Peyer's patch (tissue), 4 donors: Measurements from ENCODE around the gene GRIK3.

Experiments
- POLR2A ChIP-seq, 2 donors: fragments of 450-650 bp; IDR thresholded peaks; one replicate each; pipeline ENCODE4 v1.5.1; 2017; ENCODE audit warnings: antibody characterized with exemption in 2 of 2, mild to moderate bottlenecking in 2 of 2, moderate library complexity in 2 of 2
- TF ChIP-seq, protein P1 (sequence below), 6 experiments: fragments of 450-650 bp in 4 of 6; fragments of 200-600 bp in 2 of 6; sonication (generic) in 1 of 6; IDR thresholded peaks; one replicate each; pipeline ENCODE4 v1.5.1; 2017 to 2019; ENCODE audit warnings: antibody characterized with exemption in 6 of 6, mild to moderate bottlenecking in 3 of 6, moderate library complexity in 1 of 6

DNA sequence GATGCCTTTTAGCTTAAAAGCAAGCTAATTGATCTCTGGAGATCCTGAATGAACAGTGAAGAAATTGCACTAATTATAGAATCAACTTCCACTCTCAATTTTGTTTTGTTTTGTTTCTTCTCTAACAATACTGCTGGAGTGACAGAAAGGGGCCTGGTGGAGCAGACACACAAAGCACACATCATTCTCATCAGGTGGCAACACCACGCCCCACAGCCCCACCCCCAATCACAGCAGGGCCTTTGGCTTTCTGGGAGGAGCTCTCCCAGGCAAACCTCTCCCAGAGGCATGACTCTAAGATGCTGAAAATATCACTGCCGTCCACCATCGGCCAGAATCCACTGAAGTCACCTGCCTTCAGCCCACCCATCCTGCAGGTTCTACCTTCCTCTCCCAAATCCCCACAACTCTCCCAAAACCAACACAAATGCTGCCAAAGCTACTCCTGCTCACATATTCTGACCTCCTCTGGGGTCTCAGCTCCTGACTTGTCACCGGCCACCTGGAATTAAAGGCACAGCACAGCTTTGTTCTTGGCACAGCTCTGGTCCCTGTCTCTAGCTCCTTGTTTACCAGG lies 120.7 kb downstream of the GRIK3 start:
- TF ChIP-seq, protein P1, sequence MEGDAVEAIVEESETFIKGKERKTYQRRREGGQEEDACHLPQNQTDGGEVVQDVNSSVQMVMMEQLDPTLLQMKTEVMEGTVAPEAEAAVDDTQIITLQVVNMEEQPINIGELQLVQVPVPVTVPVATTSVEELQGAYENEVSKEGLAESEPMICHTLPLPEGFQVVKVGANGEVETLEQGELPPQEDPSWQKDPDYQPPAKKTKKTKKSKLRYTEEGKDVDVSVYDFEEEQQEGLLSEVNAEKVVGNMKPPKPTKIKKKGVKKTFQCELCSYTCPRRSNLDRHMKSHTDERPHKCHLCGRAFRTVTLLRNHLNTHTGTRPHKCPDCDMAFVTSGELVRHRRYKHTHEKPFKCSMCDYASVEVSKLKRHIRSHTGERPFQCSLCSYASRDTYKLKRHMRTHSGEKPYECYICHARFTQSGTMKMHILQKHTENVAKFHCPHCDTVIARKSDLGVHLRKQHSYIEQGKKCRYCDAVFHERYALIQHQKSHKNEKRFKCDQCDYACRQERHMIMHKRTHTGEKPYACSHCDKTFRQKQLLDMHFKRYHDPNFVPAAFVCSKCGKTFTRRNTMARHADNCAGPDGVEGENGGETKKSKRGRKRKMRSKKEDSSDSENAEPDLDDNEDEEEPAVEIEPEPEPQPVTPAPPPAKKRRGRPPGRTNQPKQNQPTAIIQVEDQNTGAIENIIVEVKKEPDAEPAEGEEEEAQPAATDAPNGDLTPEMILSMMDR (IDR thresholded peaks at IDR 0.05) = no peak
- TF ChIP-seq POLR2A (IDR thresholded peaks at IDR 0.05) = no peak
